H1 (cell line): ENCODE measurements around the gene CD300E. TPM values are rescaled to one million over a fixed set of nuclear protein-coding genes. Genes with fewer than 3 reads are reported as not detected.

Experiments
- BACH1 ChIP-seq: IDR thresholded peaks from 2 replicates; pipeline ENCODE4 v1.6.1; 2012; ENCODE audit warnings: low read length, improper control_type of control experiment
- CREB1 ChIP-seq: IDR thresholded peaks from 2 replicates; pipeline ENCODE4 v1.6.1; 2012; ENCODE audit warnings: inconsistent platforms
- FOSL1 ChIP-seq: IDR thresholded peaks from 2 replicates; pipeline ENCODE4 v1.6.1; 2011; ENCODE audit warnings: mild to moderate bottlenecking, low read depth, low read length, moderate library complexity; ENCODE audit not compliant: insufficient read depth
- NANOG ChIP-seq: IDR thresholded peaks from 2 replicates; pipeline ENCODE4 v1.6.1; 2011; ENCODE audit warnings: low read length, low read depth, mild to moderate bottlenecking, inconsistent platforms; ENCODE audit not compliant: insufficient read depth, poor library complexity, severe bottlenecking
- PHF8 ChIP-seq: fragments of 200-600 bp; sonication (generic); conservative IDR thresholded peaks from 2 replicates; pipeline ENCODE4 v1.7.1; 2012; ENCODE audit warnings: low read depth, mild to moderate bottlenecking, inconsistent platforms, low read length, moderate library complexity
- RAD21 ChIP-seq, 2 experiments: IDR thresholded peaks in 1 of 2; conservative IDR thresholded peaks in 1 of 2; 2 replicates each; pipeline ENCODE4 v1.6.1; 2011; ENCODE audit warnings: low read depth in 2 of 2, low read length in 2 of 2, improper control_type of control experiment in 1 of 2, inconsistent platforms in 1 of 2, mild to moderate bottlenecking in 1 of 2, moderate library complexity in 1 of 2
- RXRA ChIP-seq: IDR thresholded peaks from 2 replicates; pipeline ENCODE4 v1.6.1; 2011; ENCODE audit warnings: low read depth, mild to moderate bottlenecking, low read length, moderate library complexity; ENCODE audit not compliant: insufficient read depth
- SIX5 ChIP-seq: IDR thresholded peaks from 2 replicates; pipeline ENCODE4 v1.6.1; 2011; ENCODE audit warnings: mild to moderate bottlenecking, low read depth, low read length
- SP1 ChIP-seq: IDR thresholded peaks from 2 replicates; pipeline ENCODE4 v1.6.1; 2011; ENCODE audit warnings: low read depth, low read length
- polyA plus RNA-seq, 7 experiments: library from polyadenylated mRNA; depleted of rRNA in 3 of 7; stranded (reverse) in 5 of 7; unstranded in 2 of 7; fragments of >200 nt in 5 of 7; fragments of 200-250 nt in 2 of 7; gene quantifications; 1 replicate in 5 of 7; 2 replicates in 1 of 7; 4 replicates in 1 of 7; pipeline versions ENCODE4 v1.2.1 to v1.2.3, GENCODE V29; 2011 to 2013; ENCODE audit warnings: missing spikeins in 2 of 7, mixed read lengths in 2 of 7
- total RNA-seq: library from RNA; stranded (reverse); fragmentation: NEBNext Ultra II Directional; extraction: Animal tissue kit (Norgen Biotek cat#: 25700); gene quantifications from 2 replicates; pipeline ENCODE4 v1.2.1, GENCODE V29; 2021
- TF ChIP-seq, protein P1 (sequence below): IDR thresholded peaks from 2 replicates; pipeline ENCODE4 v1.6.1; 2011; ENCODE audit warnings: low read depth, mild to moderate bottlenecking, low read length; ENCODE audit not compliant: insufficient read depth

CD300E gene
- total and polyA plus RNA-seq, 2 of the 8 experiments (the other 6 are each of a cell fraction or from before 2014, with no cell fraction given): not detected

DNA sequence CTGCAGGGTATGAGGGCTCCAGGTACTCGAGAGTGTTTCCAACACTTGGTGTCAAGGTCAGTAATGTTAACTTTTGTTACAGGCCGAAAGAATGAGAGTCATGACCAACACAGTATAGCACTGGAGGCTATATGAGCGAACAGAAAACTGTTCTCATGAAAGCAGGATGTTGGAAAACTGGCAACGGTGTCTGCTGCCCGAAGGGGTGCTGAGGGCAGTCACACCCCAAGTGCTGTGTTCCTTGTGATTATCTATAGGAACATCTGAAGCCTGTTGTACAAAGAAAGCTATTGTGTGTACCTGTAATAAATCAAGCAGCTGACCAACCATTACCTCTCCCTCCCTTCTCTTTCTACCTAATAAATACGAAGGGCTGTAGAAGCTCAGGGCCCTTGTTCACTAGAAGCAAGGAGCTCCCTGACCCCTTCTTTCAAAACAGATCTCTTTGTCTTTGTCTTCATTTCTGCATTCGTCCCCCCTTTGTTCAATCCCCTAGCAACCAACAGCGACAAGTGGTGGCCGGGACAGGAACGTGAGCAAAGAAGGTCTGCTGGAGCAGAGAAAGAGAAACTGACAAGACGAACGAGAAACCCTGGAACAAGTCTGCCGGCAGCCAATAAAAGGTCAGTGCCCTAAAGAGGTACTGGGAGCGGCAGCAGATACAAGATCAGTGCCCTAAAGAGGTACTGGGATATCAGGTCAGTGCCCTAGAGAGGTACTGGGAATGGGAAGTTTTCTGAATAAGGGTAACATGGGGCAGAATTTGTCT is 39.1 kb downstream of the CD300E start (continued):
- TF ChIP-seq, protein P1, sequence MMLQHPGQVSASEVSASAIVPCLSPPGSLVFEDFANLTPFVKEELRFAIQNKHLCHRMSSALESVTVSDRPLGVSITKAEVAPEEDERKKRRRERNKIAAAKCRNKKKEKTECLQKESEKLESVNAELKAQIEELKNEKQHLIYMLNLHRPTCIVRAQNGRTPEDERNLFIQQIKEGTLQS: no peak
- no peak for TF ChIP-seq SIX5
- TF ChIP-seq FOSL1: no peak
- no peak for TF ChIP-seq BACH1
- TF ChIP-seq PHF8: no peak
- TF ChIP-seq RXRA: no peak
- TF ChIP-seq RAD21 (IDR thresholded peaks at IDR 0.05 in 1 of 2, conservative IDR thresholded peaks at IDR 0.05 in 1 of 2; ENCODE audit: low read depth in 2 of 2, low read length in 2 of 2): no peak
- no peak for TF ChIP-seq NANOG
- no peak for TF ChIP-seq CREB1
- no peak for TF ChIP-seq SP1
